Fibroblast of skin of left quadriceps (primary cell): ENCODE data around the gene SBF2.
"Not testable (repeated sequence)": the region's sequence is repeated elsewhere in the genome, so short reads cannot be mapped to it uniquely, and the experiment has no call there.

ENCODE experiments used
- DNase-seq, 2 experiments: peaks; one replicate each; pipeline ENCODE4 v3.0.0-alpha.2; 2013; ENCODE audit warnings: low read depth in 2 of 2

The SBF2 gene

DNA sequence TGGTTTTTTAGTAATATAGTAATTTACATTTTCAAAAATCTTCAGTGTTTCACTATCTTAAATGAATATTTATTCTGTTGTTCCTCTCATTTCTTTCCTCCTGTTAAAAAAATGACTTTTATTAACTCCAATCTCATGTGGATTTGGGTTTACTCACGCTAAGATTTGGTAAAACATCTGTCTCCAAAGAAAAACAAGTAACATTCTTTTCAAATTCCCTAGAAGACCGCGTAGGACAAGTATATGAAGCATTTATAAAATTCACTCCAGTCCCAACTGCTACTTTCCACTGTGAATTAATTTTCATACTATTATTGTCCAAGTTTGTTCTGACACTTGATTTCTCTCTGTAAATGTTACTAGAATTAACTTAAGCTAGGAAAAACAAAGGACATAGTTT lies 26.2 kb downstream of the SBF2 start:
- DNase-seq: no peak

DNA sequence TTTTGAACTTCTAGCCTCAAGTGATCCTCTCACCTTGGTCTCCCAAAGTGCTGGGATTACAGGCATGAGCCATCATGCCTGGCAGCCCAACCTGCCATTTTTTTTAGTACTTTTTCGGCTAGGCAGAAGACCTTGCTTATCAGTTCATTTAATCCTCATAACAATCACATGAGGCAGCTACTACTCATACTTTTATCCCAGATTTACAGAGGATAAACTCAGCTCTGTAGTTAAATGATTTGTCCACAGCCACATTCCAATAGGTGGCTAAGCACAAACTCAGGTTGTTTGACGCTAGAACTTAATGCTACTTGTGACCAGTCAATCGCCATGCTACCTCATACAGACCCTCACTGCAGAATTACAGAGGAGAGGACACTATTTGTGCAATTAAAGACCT lies 28.1 kb downstream of the SBF2 start:
- no peak for DNase-seq

DNA sequence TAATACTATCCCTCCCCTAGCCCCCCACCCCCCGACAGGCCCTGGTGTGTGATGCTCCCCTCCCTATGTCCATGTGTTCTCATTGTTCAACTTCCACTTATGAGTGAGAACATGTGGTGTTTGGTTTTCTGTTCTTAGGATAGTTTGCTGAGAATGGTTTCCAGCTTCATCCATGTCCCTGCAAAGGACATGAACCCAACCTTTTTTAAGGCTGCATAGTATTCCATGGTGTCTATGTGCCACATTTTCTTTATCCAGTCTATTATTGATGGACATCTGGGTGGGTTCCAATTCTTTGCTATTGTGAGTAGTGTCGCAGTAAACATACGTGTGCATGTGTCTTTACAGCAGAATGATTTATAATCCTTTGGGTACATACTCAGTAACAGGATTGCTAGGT lies 29.3 kb downstream of the SBF2 start:
- DNase-seq: not testable (repeated sequence)

DNA sequence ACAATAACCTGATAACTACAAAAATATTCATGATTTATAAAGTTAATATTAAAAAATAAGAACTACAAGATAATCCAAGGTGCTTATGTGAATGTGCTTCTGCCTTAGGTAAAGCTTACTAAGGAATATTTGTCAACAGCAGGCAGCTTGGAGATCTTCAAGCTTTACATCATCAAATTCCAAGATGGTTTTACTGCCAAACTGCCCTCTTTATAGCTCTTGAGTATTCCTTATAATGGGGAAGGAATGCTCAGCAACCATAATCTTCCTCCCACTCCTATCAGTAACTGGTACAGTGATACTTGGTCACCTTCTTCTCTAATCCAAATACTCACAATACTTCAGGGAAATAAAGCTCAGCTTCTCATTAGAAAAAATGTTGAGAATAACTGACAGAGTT lies 30.1 kb downstream of the SBF2 start:
- peak; percentile 63 to 73 for DNase-seq

DNA sequence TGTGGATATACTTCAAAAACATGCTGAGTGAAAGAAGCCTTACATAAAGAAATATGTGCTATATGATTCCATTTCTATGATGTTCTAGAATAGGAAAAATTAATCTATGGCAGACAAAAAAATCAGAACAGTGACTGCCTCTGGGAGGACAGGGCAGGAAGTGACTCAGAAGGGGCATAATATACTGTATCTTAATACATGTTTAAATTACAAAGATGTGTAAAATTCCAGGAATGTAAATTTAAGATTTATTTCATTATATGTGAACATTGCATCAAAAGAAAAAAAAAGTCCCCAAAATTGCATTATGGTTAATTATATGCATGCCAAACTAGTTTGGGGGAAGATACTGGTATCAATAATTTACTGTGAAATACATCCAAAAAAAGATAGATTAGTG lies 32.2 kb downstream of the SBF2 start:
- DNase-seq: no peak

DNA sequence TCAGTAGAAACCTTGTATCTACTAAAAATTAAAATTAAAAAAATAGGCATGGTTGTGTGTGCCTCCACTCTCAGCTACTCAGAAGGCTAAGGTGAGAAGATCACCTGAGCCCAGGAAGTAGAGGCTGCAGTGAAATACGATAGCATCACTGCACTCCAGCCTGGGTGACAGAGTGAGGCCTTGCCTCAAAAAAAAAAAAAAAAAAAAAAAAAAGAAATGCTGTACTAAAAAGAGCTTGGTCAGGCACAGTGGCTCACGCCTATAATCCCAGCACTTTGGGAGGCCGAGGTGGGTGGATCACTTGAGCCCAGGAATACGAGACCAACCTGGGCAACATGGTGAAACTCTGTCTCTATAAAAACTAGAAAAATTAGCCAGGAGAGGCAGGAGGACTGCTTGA lies 36.5 kb downstream of the SBF2 start:
- DNase-seq: no peak

DNA sequence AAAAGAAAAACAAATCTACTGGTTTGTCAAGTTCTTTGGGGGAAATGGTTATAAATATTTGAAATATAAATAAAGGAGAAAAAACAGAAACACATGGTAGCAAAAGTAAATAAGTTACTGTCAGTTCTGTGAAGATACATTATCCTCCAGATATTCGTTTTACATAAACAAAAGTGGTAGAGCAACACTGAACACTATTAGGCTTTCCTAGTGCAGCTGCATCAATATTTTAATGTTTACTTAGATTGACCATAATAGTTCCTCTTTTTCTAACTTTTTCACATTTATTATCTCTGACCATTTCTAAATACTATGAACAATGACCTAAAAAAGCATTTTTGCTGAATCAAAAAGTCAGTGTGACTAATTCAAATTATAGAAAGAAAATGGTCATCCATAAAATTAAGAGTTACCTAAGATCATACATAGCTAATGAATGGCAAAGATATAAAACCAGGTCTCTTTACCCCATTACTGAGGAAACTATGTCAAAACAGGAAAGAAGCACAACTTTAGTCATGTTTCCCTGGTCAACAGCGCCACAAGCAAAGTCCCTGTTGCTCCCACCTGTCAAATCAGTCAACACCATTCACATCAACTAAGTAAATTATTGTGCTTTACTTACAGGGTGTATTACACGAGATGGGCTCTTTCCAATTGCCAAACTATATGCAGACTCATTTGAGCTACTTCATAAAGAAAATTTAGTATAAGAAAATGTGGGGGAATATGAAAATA lies 38.5 kb downstream of the SBF2 start:
- DNase-seq: no peak

DNA sequence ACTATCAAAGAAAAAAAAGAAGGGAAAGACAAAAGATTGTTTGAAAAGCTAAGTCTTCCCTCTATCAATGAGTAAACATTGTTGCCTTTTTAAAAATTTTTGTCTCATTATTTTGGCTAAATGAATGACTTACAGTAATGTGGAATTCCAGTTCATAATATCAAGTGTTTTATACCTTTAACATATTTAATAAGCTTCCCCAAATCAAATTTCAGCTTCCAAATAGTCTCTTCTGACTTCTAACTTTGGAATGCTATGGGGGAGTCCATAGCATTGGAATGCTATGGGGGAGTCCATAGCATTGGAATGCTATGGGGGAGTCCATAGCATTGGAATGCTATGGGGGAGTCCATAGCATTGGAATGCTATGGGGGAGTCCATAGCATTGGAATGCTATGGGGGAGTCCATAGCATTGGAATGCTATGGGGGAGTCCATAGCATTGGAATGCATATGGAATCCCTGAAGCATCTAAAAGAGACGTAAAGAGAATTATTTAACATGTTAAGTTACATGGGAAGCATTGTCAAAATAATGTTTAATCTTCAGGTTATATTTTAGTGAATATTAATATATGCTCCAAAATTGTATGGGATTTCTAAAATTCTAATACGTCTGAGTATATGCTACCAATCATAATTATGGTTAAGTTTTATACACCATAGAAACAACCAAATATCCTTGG lies 44.4 kb downstream of the SBF2 start:
- DNase-seq: peak; percentile 72 to 74

DNA sequence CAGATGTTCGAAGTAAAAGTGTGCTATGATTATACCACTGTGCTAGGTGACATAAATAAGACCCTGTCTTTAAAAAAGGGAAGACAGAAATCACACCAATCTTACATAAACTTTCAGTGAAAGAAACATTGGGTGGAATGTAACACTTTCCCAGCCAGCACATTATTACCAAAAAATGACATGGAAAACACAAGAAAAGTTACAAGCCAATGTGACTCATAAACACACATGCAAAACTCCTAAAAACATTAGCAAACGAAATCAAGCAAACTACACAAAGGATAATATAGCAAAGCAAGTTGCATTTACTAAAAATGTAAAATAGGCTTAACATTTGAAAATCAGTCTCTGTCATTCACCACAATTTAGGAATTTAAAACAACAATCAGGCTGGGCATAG lies 47.0 kb downstream of the SBF2 start:
- DNase-seq: no peak

DNA sequence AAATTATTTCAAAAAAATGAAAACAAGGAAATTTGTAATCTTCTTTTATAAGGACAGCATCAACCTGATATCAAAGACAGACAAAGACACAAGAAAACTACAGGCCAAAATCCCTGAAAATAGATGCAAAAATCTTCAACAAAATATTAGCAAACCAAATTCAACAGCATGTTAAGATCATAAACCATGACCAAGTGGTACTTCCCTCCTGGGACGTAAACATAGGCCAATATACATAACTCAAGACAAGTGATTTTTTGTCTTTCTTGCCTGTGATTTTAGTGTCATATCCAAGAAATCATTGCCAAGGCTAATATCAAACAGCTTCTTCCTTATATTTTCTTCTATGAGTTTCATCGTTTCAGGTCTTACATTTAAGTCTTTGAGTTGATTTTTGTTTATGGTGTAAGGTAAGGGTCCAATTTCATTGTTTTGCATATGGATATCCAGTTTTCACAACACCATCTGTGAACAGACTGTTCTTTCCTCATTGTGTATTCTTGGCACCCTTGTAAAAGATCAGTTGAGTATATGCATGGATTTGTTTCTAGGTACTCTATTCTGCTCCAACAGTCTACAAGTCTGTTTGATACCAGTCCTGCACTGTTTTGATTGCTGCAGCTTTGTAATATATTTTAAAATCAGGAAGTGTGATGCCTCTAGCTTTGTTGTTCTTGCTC lies 50.0 kb downstream of the SBF2 start:
- DNase-seq: no peak

DNA sequence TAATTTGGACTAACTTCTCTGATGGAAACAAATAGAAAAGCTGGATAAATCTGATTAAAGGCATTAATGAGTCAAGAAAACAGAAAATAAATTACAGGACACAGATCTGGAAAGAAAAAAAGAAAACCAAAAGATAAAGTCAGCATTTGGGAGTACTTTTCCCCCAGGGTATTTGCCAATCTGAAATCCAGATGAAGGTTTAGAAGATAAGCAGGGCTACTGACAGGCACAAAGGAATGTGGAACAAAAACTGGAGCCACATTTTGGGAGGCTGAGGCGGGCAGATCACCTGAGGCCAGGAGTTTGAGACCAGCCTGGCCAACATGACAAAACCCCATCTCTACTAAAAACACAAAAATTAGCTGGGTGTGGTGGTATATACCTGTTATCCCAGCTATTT lies 57.2 kb downstream of the SBF2 start:
- no peak for DNase-seq

DNA sequence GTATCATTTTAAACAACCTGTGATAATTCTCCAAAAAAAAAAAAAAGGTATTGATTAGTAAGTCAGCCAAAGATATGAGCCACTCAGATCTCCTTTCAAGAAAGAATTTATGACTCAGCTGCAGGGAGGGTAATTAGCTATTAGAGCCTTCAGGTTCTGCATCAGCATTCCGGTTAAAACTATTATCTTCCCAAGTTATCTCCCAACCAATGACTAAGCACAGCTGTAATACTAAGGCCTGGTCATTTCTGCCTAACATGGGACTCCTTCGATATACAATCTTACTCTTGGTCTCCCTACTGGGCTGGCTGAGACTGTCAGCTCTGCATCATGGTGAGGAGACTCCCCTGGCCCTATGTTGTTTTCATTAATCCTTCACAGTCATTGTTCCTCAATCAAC lies 60.4 kb downstream of the SBF2 start:
- DNase-seq: peak; percentile 51 to 61

DNA sequence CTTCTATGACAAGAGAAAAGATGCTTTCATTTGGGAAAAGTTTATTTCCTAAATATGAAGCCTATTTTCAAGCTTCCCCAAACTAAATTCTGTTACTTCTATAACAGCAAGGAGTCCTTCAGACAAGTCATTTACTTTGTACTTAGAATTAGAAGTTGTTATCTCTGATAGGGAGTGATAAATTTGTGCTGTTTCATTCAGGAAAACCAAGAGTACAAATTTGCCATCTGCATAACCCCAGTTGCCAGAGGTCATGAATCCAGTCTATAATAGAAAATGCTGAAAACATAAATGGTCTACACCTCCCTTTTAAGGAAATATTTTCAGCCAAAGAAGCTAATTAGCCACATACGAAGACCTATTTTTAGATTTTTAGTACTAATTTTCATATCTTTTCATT lies 61.3 kb downstream of the SBF2 start:
- no peak for DNase-seq

DNA sequence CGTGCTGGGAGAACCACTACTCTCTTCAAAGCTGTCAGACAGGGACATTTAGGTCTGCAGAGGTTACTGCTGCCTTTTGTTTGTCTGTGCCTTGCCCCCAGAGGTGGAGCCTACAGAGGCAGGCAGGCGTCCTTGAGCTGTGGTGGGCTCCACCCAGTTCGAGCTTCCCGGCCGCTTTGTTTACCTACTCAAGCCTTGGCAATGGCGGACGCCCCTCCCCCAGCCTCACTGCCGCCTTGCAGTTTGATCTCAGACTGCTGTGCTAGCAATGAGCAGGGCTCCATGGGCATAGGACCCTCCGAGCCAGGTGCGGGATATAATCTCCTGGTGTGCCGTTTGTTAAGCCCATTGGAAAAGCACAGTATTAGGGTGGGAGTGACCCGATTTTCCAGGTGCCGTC lies 62.2 kb downstream of the SBF2 start:
- DNase-seq: not testable (repeated sequence)

DNA sequence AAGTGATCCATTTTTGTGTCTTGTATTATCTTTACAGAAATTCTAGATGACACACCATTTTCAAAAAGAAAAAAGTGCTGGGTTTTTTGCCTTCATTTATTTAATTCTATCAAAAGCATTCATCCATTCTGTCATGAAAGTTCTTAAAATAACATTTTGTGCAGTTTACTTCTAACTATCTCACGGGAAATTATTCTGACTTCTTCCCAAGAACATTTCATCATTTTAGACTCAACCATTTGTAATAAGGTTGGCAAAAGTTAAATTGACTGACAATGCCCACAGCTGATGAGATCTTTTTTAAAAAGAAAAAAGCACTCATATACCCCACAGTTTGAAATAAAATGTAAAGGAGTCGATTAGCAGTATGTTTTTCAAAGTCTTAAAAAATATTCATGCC lies 68.5 kb downstream of the SBF2 start:
- no peak for DNase-seq

DNA sequence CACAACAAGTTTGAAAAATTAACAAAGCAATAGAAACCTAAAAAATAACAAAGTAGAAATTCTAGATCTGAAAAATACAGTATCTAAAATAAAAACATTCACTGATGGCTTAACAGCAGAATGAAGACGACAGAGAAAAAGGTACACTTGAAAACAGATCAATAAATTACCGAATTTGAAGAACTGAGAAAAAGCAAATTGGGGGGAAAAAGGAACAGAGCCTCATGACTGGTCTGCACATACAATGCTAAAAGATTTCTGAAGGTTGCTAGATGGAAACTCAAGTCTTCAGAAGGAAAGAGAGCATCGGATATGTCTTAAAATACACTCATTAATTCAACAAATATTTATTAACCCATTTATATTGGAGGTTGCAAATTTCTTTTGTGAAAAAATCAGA lies 71.6 kb downstream of the SBF2 start:
- no peak for DNase-seq

DNA sequence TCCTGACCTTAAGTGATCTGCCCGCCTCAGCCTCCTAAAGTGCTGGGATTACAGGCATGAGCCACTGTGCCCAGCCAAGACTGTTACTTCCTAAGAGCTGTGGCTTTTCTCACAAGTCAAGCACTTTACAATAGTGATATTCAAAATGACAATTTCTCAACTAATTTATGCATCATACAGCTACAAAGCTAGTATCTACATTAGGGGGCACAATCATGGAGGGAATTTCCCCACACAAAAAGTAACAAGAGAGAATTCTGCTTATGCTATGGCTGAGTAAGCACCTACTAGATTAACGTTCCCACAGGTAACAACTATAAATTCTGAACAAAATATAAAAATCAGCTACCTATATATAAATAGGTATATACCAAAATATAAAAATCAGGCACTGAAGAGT lies 72.7 kb downstream of the SBF2 start:
- DNase-seq: no peak

DNA sequence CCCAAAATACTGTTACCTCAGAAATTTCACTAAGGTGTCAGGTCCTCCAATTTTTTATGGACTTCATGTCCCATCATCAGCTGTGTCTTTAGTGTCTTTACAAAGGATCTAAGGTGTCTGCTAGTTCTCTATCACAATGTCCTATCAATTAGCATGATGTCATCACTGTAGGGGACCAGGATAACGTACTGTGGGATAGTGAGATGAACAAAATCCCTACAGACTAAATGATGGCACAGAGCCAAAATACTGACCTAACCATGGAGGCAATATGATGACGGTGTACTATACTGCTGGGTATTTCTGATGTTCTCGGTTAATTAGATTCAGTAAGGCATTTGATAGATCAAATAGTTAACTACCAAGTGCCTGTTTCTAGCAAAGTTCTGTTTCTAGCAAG lies 82.5 kb downstream of the SBF2 start:
- no peak for DNase-seq

DNA sequence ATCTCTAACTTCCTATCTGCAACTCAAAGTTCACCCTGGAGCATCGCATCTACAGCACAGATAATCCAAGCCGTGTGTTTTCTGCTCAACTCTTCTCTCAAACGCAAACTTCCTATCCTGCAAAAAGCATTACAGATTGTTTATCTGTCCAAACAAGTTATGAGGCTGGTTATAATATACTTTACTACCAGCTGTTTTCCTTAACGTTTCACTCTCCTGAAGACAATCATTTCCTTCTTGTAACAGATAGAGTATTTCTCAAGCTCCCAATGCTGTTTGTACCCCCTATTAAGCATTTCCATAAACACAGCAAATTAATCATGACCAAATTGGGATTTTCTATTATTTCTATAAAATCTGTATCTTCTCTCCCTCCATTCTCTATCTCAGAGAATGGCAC lies 84.7 kb downstream of the SBF2 start:
- no peak for DNase-seq

DNA sequence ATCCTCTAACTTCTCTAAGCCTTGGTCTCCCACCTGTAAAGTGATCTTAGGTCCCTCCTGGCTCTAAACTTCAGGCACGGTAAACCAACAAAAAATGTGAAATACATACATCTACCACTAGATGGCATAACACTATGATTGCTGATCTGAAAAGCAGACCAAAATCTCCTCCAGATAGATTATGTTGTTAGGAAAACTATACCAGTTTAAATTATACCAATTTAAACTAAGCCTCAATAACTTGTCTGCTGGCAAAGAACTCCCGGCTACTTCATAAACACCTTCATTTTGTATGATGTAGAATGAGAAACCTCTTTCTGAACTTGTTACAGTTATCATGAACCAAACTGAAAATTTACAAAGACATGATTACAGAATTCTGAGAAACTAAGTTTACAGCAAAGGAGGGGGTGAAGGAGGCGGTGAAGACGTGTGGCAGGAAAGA lies 85.9 kb downstream of the SBF2 start:
- DNase-seq: peak; percentile 30 to 34

DNA sequence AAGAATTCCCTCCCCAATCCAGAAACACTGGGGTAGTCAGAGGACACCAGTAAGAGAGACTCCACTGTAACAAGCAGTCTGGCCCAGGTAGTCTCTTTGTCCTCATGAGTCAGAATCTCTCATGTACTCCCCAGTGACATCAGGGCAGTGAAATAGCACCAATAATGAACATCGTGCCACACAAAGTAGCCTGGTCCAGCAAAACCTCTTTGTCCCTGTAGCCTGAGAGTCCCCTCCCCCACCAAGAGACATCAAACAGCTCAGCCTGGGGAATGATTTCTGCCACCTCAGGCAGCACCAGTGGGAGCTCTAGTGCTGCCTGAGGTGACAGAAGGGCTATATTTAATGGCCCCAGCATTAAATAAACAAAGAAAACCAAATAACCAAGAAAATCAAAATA lies 88.1 kb downstream of the SBF2 start:
- DNase-seq: no peak

DNA sequence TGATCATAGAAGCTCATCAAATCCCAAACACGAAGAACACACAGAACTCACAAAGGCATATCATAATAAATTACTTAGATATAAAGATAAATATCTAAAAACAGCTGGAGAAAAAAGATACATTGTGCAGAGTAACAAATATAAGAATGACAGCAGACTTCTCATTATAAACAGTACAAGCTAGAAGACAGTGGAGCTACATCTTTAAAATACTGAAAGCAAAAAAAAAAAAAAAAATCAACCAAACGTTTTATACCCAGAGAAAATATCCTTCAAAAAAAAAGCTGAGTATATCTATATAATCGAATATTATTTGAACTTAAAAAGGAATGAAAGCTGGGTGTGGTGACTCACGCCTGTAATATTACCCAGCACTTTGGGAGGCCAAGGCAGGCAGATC lies 90.0 kb downstream of the SBF2 start:
- DNase-seq: no peak

DNA sequence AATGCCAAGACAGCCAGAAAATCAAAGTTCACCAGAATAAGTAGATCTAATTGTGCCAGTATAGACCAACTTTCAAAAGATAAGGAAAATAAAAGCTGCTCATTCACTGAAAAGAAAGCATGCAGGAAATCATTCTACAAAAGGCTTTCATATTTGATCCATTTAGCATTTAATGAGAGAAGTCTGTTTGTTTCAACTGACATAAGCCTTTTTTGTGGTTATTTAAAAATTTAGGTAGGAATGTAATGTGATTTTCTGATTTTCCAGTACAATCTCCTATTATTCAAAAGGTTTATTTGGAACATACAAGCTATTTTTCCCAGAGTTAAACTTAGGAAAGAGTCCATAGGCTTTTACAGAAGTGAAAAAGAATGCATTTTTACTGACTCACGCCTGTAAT lies 92.7 kb downstream of the SBF2 start:
- DNase-seq: no peak
